Caco-2 (cell line): Measurements from ENCODE around the gene XXYLT1. TPM values are rescaled to one million over a fixed set of nuclear protein-coding genes. Genes with fewer than 3 reads are reported as not detected.

Experiments used
- BruUV-seq: library from RNA; stranded (reverse); fragments of 400-500 nt; replicated peaks from 2 replicates; lab custom pipeline; 2021; lab: Mats Ljungman, UMichigan
- CTCF ChIA-PET: fragments of 300-600 bp; sonication (Branson Sonifier 250); formaldehyde crosslinking; loops from one replicate; lab custom pipeline; 2022; ENCODE audit warnings: antibody characterized with exemption; lab: Charles Lee
- POLR2A ChIA-PET: fragments of 300-600 bp; sonication (Branson Sonifier 250); formaldehyde crosslinking; loops from one replicate; lab custom pipeline; 2022; ENCODE audit warnings: antibody characterized with exemption; lab: Charles Lee
- DNase-seq, 2 experiments: peaks; one replicate each; pipeline versions ENCODE4 v3.0.0 to v3.0.0-alpha.2; 2020 to 2022
- H3K27me3 ChIP-seq: replicated peaks from 2 replicates; pipeline ENCODE4 v1.6.0; 2011; ENCODE audit warnings: low read length; ENCODE audit not compliant: control insufficient read depth, insufficient read depth
- H3K36me3 ChIP-seq: 2 replicates; pipeline ENCODE4 v1.5.1; 2011; ENCODE audit warnings: low read length; ENCODE audit not compliant: control insufficient read depth, insufficient read depth
- H3K4me1 ChIP-seq: fragments of 250-450 bp; sonication (Bioruptor Pico); 2 replicates; pipeline ENCODE4 v1.5.1; 2020; ENCODE audit warnings: mild to moderate bottlenecking
- H3K4me3 ChIP-seq: 2 replicates; pipeline ENCODE4 v1.5.1; 2011; ENCODE audit warnings: low read depth, mild to moderate bottlenecking, control low read depth, low read length
- H3K9me3 ChIP-seq: fragments of 250-450 bp; sonication (Bioruptor Pico); 2 replicates; pipeline ENCODE4 v1.5.1; 2020; ENCODE audit warnings: mild to moderate bottlenecking, moderate library complexity
- H3K27ac Mint-ChIP-seq: one replicate; pipeline ENCODE4 v1.8.0; 2022; ENCODE audit warnings: mixed read lengths; ENCODE audit not compliant: unreplicated experiment
- H3K27me3 Mint-ChIP-seq: one replicate; pipeline ENCODE4 v1.8.0; 2022; ENCODE audit warnings: mixed read lengths; ENCODE audit not compliant: insufficient read depth, unreplicated experiment
- H3K36me3 Mint-ChIP-seq: one replicate; pipeline ENCODE4 v1.8.0; 2022; ENCODE audit warnings: mild to moderate bottlenecking, mixed read lengths; ENCODE audit not compliant: insufficient read depth, unreplicated experiment
- H3K4me1 Mint-ChIP-seq: one replicate; pipeline ENCODE4 v1.8.0; 2022; ENCODE audit warnings: low read depth, mixed read lengths; ENCODE audit not compliant: unreplicated experiment
- H3K4me3 Mint-ChIP-seq: one replicate; pipeline ENCODE4 v1.8.0; 2022; ENCODE audit warnings: mild to moderate bottlenecking, moderate library complexity, mixed read lengths; ENCODE audit not compliant: unreplicated experiment
- H3K9me3 Mint-ChIP-seq: one replicate; pipeline ENCODE4 v1.8.0; 2022; ENCODE audit warnings: mixed read lengths; ENCODE audit not compliant: unreplicated experiment
- CTCF ChIP-seq, 2 experiments: fragments of 200-600 bp in 1 of 2; IDR thresholded peaks; 1 replicate in 1 of 2; 2 replicates in 1 of 2; pipeline versions ENCODE4 v1.5.1 to v1.8.0; 2011 to 2022; ENCODE audit warnings: antibody characterized with exemption in 1 of 2, control low read depth in 1 of 2, inconsistent platforms in 1 of 2, low read depth in 1 of 2, low read length in 1 of 2, mild to moderate bottlenecking in 1 of 2, moderate library complexity in 1 of 2; ENCODE audit not compliant: insufficient read depth in 1 of 2, severe bottlenecking in 1 of 2, unreplicated experiment in 1 of 2
- intact Hi-C: fragments of 100-400 bp; cut with micrococcal nuclease; formaldehyde crosslinking; loops from one replicate; pipeline ENCODE4 v1.10.0; 2022; ENCODE audit not compliant: unreplicated experiment
- total RNA-seq: library from RNA; stranded (reverse); gene quantifications from 2 replicates; pipeline ENCODE4 v1.2.3, GENCODE V29; 2022

Gene XXYLT1
- total RNA-seq, 1 experiment from 2014 or later: 14.2 TPM

- peaks cover 16% of the 10 kb centered on the region for H3K4me1 ChIP-seq
- BruUV-seq: no TSS peak
- Mint-ChIP-seq H3K9me3 (no peaks in the 10 kb centered on the region), H3K27me3 (no peaks in the 10 kb centered on the region), H3K36me3 (no peaks in the 10 kb centered on the region), H3K4me1 (peaks cover 17% of the 10 kb centered on the region), H3K27ac (peak overlapping the region; percentile 10), H3K4me3 (no peak overlapping the region)
- intact Hi-C loops: no loop called here
- TF ChIP-seq CTCF (IDR thresholded peaks at IDR 0.05; ENCODE audit: insufficient read depth in 1 of 2, low read depth in 1 of 2, low read length in 1 of 2, severe bottlenecking in 1 of 2, unreplicated experiment in 1 of 2): no peak
- no peaks in the 10 kb centered on the region for H3K36me3 ChIP-seq
- no peak overlapping the region for H3K4me3 ChIP-seq
- POLR2A ChIA-PET: no interaction called here
- CTCF ChIA-PET: no interaction called here
- no peak for DNase-seq
- no peaks in the 10 kb centered on the region for H3K9me3 ChIP-seq
- no peaks in the 10 kb centered on the region for H3K27me3 ChIP-seq
Observed at GRCh38 chr3:195079636-195080035, 191.3 kb downstream of the XXYLT1 start.

GRCh38 chr3:195078891-195079440, 192.0 kb downstream of the XXYLT1 start:
- POLR2A ChIA-PET: no interaction called here
- DNase-seq: no peak
- intact Hi-C loops: no loop called here
- H3K36me3 ChIP-seq: no peaks in the 10 kb centered on the region
- H3K4me3 Mint-ChIP-seq: no peak overlapping the region
- H3K4me1 Mint-ChIP-seq: peaks cover 17% of the 10 kb centered on the region
- H3K9me3 Mint-ChIP-seq: no peaks in the 10 kb centered on the region
- CTCF ChIA-PET: no interaction called here
- peak overlapping the region; percentile 10 for H3K27ac Mint-ChIP-seq
- H3K27me3 Mint-ChIP-seq: no peaks in the 10 kb centered on the region
- no peaks in the 10 kb centered on the region for H3K9me3 ChIP-seq
- no peaks in the 10 kb centered on the region for H3K27me3 ChIP-seq
- H3K4me3 ChIP-seq: no peak overlapping the region
- no peaks in the 10 kb centered on the region for H3K36me3 Mint-ChIP-seq
- BruUV-seq: no TSS peak
- no peak for TF ChIP-seq CTCF (IDR thresholded peaks at IDR 0.05; ENCODE audit: insufficient read depth in 1 of 2, low read depth in 1 of 2, low read length in 1 of 2, severe bottlenecking in 1 of 2, unreplicated experiment in 1 of 2)
- H3K4me1 ChIP-seq: peaks cover 16% of the 10 kb centered on the region

- Histone ChIP-seq H3K4me3 (no peak overlapping the region), H3K4me1 (peaks cover 19% of the 10 kb centered on the region), H3K27me3 (no peaks in the 10 kb centered on the region), H3K36me3 (no peaks in the 10 kb centered on the region), H3K9me3 (no peaks in the 10 kb centered on the region)
- ChIA-PET POLR2A (interaction anchor here (0.6 kb wide), 1 partner anchor 113 kb away, joined by 3 read pairs; no protein-coding TSS in a partner anchor), CTCF (interaction anchor here (1.0 kb wide), 1 partner anchor 395 kb away, joined by 3 read pairs; no protein-coding TSS in a partner anchor)
- Mint-ChIP-seq H3K4me3 (no peak overlapping the region), H3K27me3 (no peaks in the 10 kb centered on the region), H3K4me1 (peaks cover 17% of the 10 kb centered on the region), H3K27ac (peak overlapping the region; percentile 10), H3K36me3 (no peaks in the 10 kb centered on the region), H3K9me3 (no peaks in the 10 kb centered on the region)
- no TSS peak for BruUV-seq
- intact Hi-C loops: no loop called here
- no peak for TF ChIP-seq CTCF (IDR thresholded peaks at IDR 0.05; ENCODE audit: insufficient read depth in 1 of 2, low read depth in 1 of 2, low read length in 1 of 2, severe bottlenecking in 1 of 2, unreplicated experiment in 1 of 2)
- DNase-seq: no peak
Observed at GRCh38 chr3:195077611-195078540, 193.1 kb downstream of the XXYLT1 start.
